Esophagus muscularis mucosa (tissue), 3 donors: Measurements from ENCODE around the gene ANKRD28.

Experiments used
- CTCF ChIP-seq, 3 experiments: fragments of 200-600 bp in 2 of 3; fragments of 450-650 bp in 1 of 3; sonication (generic) in 2 of 3; IDR thresholded peaks; one replicate each; pipeline ENCODE4 v1.5.1; 2017 to 2019; ENCODE audit warnings: antibody characterized with exemption in 3 of 3, mild to moderate bottlenecking in 2 of 3, moderate library complexity in 1 of 3
- POLR2AphosphoS5 ChIP-seq, 2 donors: sonication (generic); formaldehyde crosslinking; IDR thresholded peaks; one replicate each; pipeline ENCODE4 v1.6.1; 2017; ENCODE audit warnings: antibody characterized with exemption in 2 of 2

- TF ChIP-seq CTCF (IDR thresholded peaks at IDR 0.05) (no peak), POLR2AphosphoS5 (IDR thresholded peaks at IDR 0.05) (no peak)
Measured at GRCh38 chr3:15787526-15787925, 10.3 kb downstream of the ANKRD28 start.
